NCI-H2227 (cell line): Measurements from ENCODE around the gene BSG.
A peak's percentile ranks its signal among the peaks of the same experiment; 100 is the strongest.

Experiments
- DNase-seq: peaks from one replicate; lab custom pipeline; 2025; ENCODE audit not compliant: unreplicated experiment; lab: John Stamatoyannopoulos, UW

Gene BSG

GRCh38 chr19:570937-571565, 1.3 kb upstream of the BSG start:
- peak; percentile 62 for DNase-seq

- DNase-seq: peak; percentile 48
Measured at GRCh38 chr19:571566-571974, 826 bp upstream of the BSG start.

GRCh38 chr19:572743-573518, 535 bp downstream of the BSG start:
- peak; percentile 41 for DNase-seq

- DNase-seq: no peak
Measured at GRCh38 chr19:573519-573825, 1.1 kb downstream of the BSG start.

GRCh38 chr19:574658-575526, 2.5 kb downstream of the BSG start:
- DNase-seq: peak; percentile 66

GRCh38 chr19:575527-576506, 3.4 kb downstream of the BSG start:
- peak; percentile 37 for DNase-seq

- DNase-seq: no peak
Measured at GRCh38 chr19:576768-577438, 4.5 kb downstream of the BSG start.

GRCh38 chr19:577439-578392, 5.3 kb downstream of the BSG start:
- no peak for DNase-seq

GRCh38 chr19:579111-579841, 6.9 kb downstream of the BSG start:
- no peak for DNase-seq

GRCh38 chr19:579842-580155, 7.4 kb downstream of the BSG start:
- DNase-seq: no peak

GRCh38 chr19:580274-580835, 8.0 kb downstream of the BSG start:
- no peak for DNase-seq

- DNase-seq: no peak
Measured at GRCh38 chr19:581399-582111, 9.2 kb downstream of the BSG start.

- DNase-seq: no peak
Measured at GRCh38 chr19:582497-583197, 10.3 kb downstream of the BSG start.

GRCh38 chr19:583198-583967, 11.0 kb downstream of the BSG start:
- DNase-seq: no peak

GRCh38 chr19:583968-584239, 11.5 kb downstream of the BSG start:
- DNase-seq: no peak

GRCh38 chr19:584240-585001, 12.0 kb downstream of the BSG start:
- peak; percentile 61 for DNase-seq
